Measurements from ENCODE around the gene ITGB7.
A peak's percentile ranks its signal among the peaks of the same experiment; 100 is the strongest.

The ITGB7 gene

GRCh38 chr12:53160673-53161072 lies 46.4 kb downstream of the ITGB7 start:
- Mint-ChIP-seq H3K9me3 (no peaks in the 10 kb centered on the region), H3K27ac (no peak overlapping the region), H3K27me3 (no peaks in the 10 kb centered on the region), H3K36me3 (no peaks in the 10 kb centered on the region), H3K4me1 (peaks cover 4% of the 10 kb centered on the region), H3K4me3 (no peak overlapping the region)
- ATAC-seq (ENCODE audit: low read depth): no peak
- no peak for DNase-seq (ENCODE audit: low spot score in 2 of 2)

- ATAC-seq (ENCODE audit: low read depth) (no peak), DNase-seq (ENCODE audit: low spot score in 2 of 2) (no peak)
- Mint-ChIP-seq H3K9me3 (no peaks in the 10 kb centered on the region), H3K27me3 (no peaks in the 10 kb centered on the region), H3K36me3 (no peaks in the 10 kb centered on the region), H3K27ac (no peak overlapping the region), H3K4me1 (peaks cover 4% of the 10 kb centered on the region), H3K4me3 (no peak overlapping the region)
These were observed 47.1 kb downstream of the ITGB7 start for GRCh38 chr12:53160000-53160399.

GRCh38 chr12:53159195-53159839 lies 47.7 kb downstream of the ITGB7 start:
- peaks cover 4% of the 10 kb centered on the region for H3K4me1 Mint-ChIP-seq
- no peaks in the 10 kb centered on the region for H3K36me3 Mint-ChIP-seq
- H3K9me3 Mint-ChIP-seq: no peaks in the 10 kb centered on the region
- no peak overlapping the region for H3K27ac Mint-ChIP-seq
- peak; percentile 97 for ATAC-seq (ENCODE audit: low read depth)
- DNase-seq (ENCODE audit: low spot score in 2 of 2): peak; percentile 90 to 92
- H3K27me3 Mint-ChIP-seq: no peaks in the 10 kb centered on the region
- no peak overlapping the region for H3K4me3 Mint-ChIP-seq

DNA sequence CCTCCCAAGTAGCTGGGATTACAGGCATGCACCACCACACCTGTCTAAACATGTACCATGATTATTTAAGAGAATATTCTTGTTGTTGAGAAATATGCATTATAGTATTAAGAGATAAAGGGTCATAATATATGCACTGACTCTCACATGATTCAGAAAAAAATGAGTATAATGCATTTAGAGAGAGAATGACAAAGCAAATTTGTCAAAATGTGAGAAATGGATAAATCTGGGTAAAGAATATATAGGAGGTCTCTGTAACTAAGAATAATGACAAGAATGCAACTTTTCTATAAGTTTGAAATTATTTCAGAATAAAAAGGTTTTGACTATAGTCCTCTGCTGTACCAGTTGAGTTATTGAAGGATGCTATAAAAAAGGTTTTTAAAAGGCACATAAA lies 54.7 kb downstream of the ITGB7 start:
- Mint-ChIP-seq H3K27ac (no peak overlapping the region), H3K9me3 (no peaks in the 10 kb centered on the region), H3K27me3 (no peaks in the 10 kb centered on the region), H3K4me3 (no peak overlapping the region), H3K4me1 (no peaks in the 10 kb centered on the region), H3K36me3 (no peaks in the 10 kb centered on the region)
- DNase-seq (ENCODE audit: low spot score in 2 of 2) (no peak), ATAC-seq (ENCODE audit: low read depth) (no peak)

GRCh38 chr12:53151039-53151438 lies 56.0 kb downstream of the ITGB7 start:
- no peak for DNase-seq (ENCODE audit: low spot score in 2 of 2)
- ATAC-seq (ENCODE audit: low read depth): no peak
- Mint-ChIP-seq H3K4me1 (no peaks in the 10 kb centered on the region), H3K4me3 (no peak overlapping the region), H3K27ac (no peak overlapping the region), H3K36me3 (no peaks in the 10 kb centered on the region), H3K9me3 (no peaks in the 10 kb centered on the region), H3K27me3 (no peaks in the 10 kb centered on the region)

DNA sequence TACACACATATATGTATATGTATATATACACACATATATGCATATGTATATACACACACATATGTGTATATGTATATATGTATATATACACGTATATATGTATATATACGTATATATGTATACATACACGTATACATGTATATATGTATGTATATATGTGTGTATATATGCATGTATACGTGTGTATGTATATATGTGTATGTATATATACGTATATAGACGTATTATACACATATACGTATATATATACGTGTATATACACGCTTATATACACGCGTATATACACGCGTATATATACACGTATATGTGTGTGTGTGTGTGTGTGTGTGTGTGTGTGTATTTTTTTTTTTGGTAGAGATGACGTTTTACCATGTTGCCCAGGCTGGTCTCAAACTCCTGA lies 59.4 kb downstream of the ITGB7 start:
- ATAC-seq (ENCODE audit: low read depth) (no peak), DNase-seq (ENCODE audit: low spot score in 2 of 2) (no peak)
- no peak overlapping the region for H3K27ac Mint-ChIP-seq
- H3K4me3 Mint-ChIP-seq: no peak overlapping the region
- no peaks in the 10 kb centered on the region for H3K27me3 Mint-ChIP-seq
- H3K9me3 Mint-ChIP-seq: no peaks in the 10 kb centered on the region
- no peaks in the 10 kb centered on the region for H3K36me3 Mint-ChIP-seq
- H3K4me1 Mint-ChIP-seq: no peaks in the 10 kb centered on the region

GRCh38 chr12:53147181-53147580 lies 59.9 kb downstream of the ITGB7 start:
- H3K9me3 Mint-ChIP-seq: no peaks in the 10 kb centered on the region
- no peaks in the 10 kb centered on the region for H3K4me1 Mint-ChIP-seq
- ATAC-seq (ENCODE audit: low read depth): no peak
- no peak overlapping the region for H3K4me3 Mint-ChIP-seq
- H3K27me3 Mint-ChIP-seq: no peaks in the 10 kb centered on the region
- no peaks in the 10 kb centered on the region for H3K36me3 Mint-ChIP-seq
- H3K27ac Mint-ChIP-seq: no peak overlapping the region
- DNase-seq (ENCODE audit: low spot score in 2 of 2): no peak

- Mint-ChIP-seq H3K36me3 (no peaks in the 10 kb centered on the region), H3K4me3 (no peak overlapping the region), H3K27me3 (no peaks in the 10 kb centered on the region), H3K27ac (no peak overlapping the region), H3K4me1 (no peaks in the 10 kb centered on the region), H3K9me3 (no peaks in the 10 kb centered on the region)
- no peak for ATAC-seq (ENCODE audit: low read depth)
- DNase-seq (ENCODE audit: low spot score in 2 of 2): no peak
These were observed 61.4 kb downstream of the ITGB7 start for GRCh38 chr12:53145383-53146260.

GRCh38 chr12:53143355-53143754 lies 63.7 kb downstream of the ITGB7 start:
- Mint-ChIP-seq H3K27ac (no peak overlapping the region), H3K36me3 (peaks cover 2% of the 10 kb centered on the region), H3K4me3 (no peak overlapping the region), H3K4me1 (no peaks in the 10 kb centered on the region), H3K9me3 (no peaks in the 10 kb centered on the region), H3K27me3 (peaks cover 2% of the 10 kb centered on the region)
- ATAC-seq (ENCODE audit: low read depth) (no peak), DNase-seq (ENCODE audit: low spot score in 2 of 2) (no peak)
